Activated CD4-positive, alpha-beta memory T cell treated with anti-CD3 and anti-CD28 coated beads, Interleukin-2, amount 10 ng/mL, durations not matched to agents 7 days and 5 days (primary cell): ENCODE data around the gene NAA40. TPM values are rescaled to one million over a fixed set of nuclear protein-coding genes. Genes with fewer than 3 reads are reported as not detected.
A peak's percentile ranks its signal among the peaks of the same experiment; 100 is the strongest.

Experiments used
- CTCF ChIA-PET: fragments of 350-600 bp; sonication (Branson Sonifier 250); formaldehyde crosslinking; loops from one replicate; lab custom pipeline; 2021; ENCODE audit warnings: antibody characterized with exemption, inconsistent platforms; lab: Charles Lee
- POLR2A ChIA-PET: fragments of 350-600 bp; sonication (Branson Sonifier 250); formaldehyde crosslinking; loops from one replicate; lab custom pipeline; 2021; ENCODE audit warnings: antibody characterized with exemption; lab: Charles Lee
- DNase-seq: peaks from one replicate; pipeline ENCODE4 v3.0.0-alpha.2; 2020
- H3K27ac Mint-ChIP-seq: one replicate; pipeline ENCODE4 v1.8.0; 2021; ENCODE audit warnings: mild to moderate bottlenecking, mixed read lengths
- H3K27me3 Mint-ChIP-seq: one replicate; pipeline ENCODE4 v1.8.0; 2021; ENCODE audit warnings: mixed read lengths
- H3K36me3 Mint-ChIP-seq: one replicate; pipeline ENCODE4 v1.8.0; 2021; ENCODE audit warnings: low read depth, mixed read lengths
- H3K4me1 Mint-ChIP-seq: one replicate; pipeline ENCODE4 v1.8.0; 2021; ENCODE audit warnings: mixed read lengths
- H3K4me3 Mint-ChIP-seq: one replicate; pipeline ENCODE4 v1.8.0; 2021; ENCODE audit warnings: mild to moderate bottlenecking, mixed read lengths
- H3K9me3 Mint-ChIP-seq: one replicate; pipeline ENCODE4 v1.8.0; 2021; ENCODE audit warnings: mixed read lengths
- total RNA-seq, 2 experiments: library from RNA; stranded (reverse); gene quantifications; one replicate each; pipeline ENCODE4 v1.2.3, GENCODE V29; 2021

Gene NAA40
- total RNA-seq, 2 experiments from 2014 or later = 28.9 to 31.1 TPM

- DNase-seq = no peak
- Mint-ChIP-seq H3K27me3 (peaks cover 16% of the 10 kb centered on the region), H3K9me3 (no peaks in the 10 kb centered on the region), H3K36me3 (peaks cover 3% of the 10 kb centered on the region), H3K27ac (no peak overlapping the region), H3K4me3 (peak overlapping the region; percentile 8), H3K4me1 (peaks cover 9% of the 10 kb centered on the region)
- CTCF ChIA-PET = interaction anchor here (0.6 to 1.5 kb wide), 2 partner anchors 77 to 85 kb away, joined by 3 to 4 read pairs; no protein-coding TSS in a partner anchor
- POLR2A ChIA-PET = interaction anchor here (1.1 to 1.3 kb wide), 2 partner anchors 35 to 77 kb away, joined by 3 read pairs; no protein-coding TSS in a partner anchor
Measured at GRCh38 chr11:63914896-63915691, 23.7 kb upstream of the NAA40 start.

GRCh38 chr11:63915961-63916836 is 22.6 kb upstream of the NAA40 start:
- Mint-ChIP-seq H3K9me3 (no peaks in the 10 kb centered on the region), H3K27me3 (peaks cover 16% of the 10 kb centered on the region), H3K4me3 (peak overlapping the region; percentile 72), H3K27ac (no peak overlapping the region), H3K4me1 (peaks cover 9% of the 10 kb centered on the region), H3K36me3 (no peaks in the 10 kb centered on the region)
- ChIA-PET CTCF (interaction anchor here (1.1 kb wide), 1 partner anchor 36 kb away, joined by 3 read pairs; no protein-coding TSS in a partner anchor), POLR2A (interaction anchor here (0.9 to 1.0 kb wide), 2 partner anchors 79 to 290 kb away, joined by 3 read pairs; partner anchors contain the start of gene FERMT3)
- DNase-seq = no peak

GRCh38 chr11:63916837-63917691 is 21.7 kb upstream of the NAA40 start, which contains the start of gene RCOR2:
RCOR2 (minus strand) TSS chr11:63917164; CDS start chr11:63916456, 708 bp downstream.
- H3K27ac Mint-ChIP-seq = no peak within 1 kb of the TSS
- DNase-seq = peak; percentile 60
- H3K36me3 Mint-ChIP-seq = no peaks in the 10 kb centered on the region
- peak within 1 kb of the TSS; percentile 72 for H3K4me3 Mint-ChIP-seq
- peaks cover 19% of the 10 kb centered on the region for H3K27me3 Mint-ChIP-seq
- POLR2A ChIA-PET = interaction anchor here (0.9 to 1.0 kb wide), 2 partner anchors 79 to 289 kb away, joined by 3 read pairs; partner anchors contain the start of gene FERMT3
- H3K9me3 Mint-ChIP-seq = no peaks in the 10 kb centered on the region
- CTCF ChIA-PET = interaction anchor here (0.8 to 1.1 kb wide), 4 partner anchors 36 to 84 kb away, joined by 3 to 5 read pairs (median 3); partner anchors contain the start of gene MARK2
- peaks cover 9% of the 10 kb centered on the region for H3K4me1 Mint-ChIP-seq

GRCh38 chr11:63917692-63918506 is 20.9 kb upstream of the NAA40 start:
- no peak for DNase-seq
- Mint-ChIP-seq H3K4me3 (no peak overlapping the region), H3K27ac (no peak overlapping the region), H3K36me3 (no peaks in the 10 kb centered on the region), H3K9me3 (no peaks in the 10 kb centered on the region), H3K4me1 (peaks cover 9% of the 10 kb centered on the region), H3K27me3 (peaks cover 26% of the 10 kb centered on the region)
- ChIA-PET CTCF (interaction anchor here (0.8 to 1.1 kb wide), 4 partner anchors 35 to 83 kb away, joined by 3 to 5 read pairs (median 3); partner anchors contain the start of gene MARK2), POLR2A (no interaction called here)

- H3K9me3 Mint-ChIP-seq = no peaks in the 10 kb centered on the region
- H3K4me3 Mint-ChIP-seq = no peak overlapping the region
- DNase-seq = no peak
- peaks cover 9% of the 10 kb centered on the region for H3K4me1 Mint-ChIP-seq
- ChIA-PET POLR2A (no interaction called here), CTCF (no interaction called here)
- no peak overlapping the region for H3K27ac Mint-ChIP-seq
- H3K27me3 Mint-ChIP-seq = peaks cover 33% of the 10 kb centered on the region
- H3K36me3 Mint-ChIP-seq = no peaks in the 10 kb centered on the region
Measured at GRCh38 chr11:63918507-63919191, 20.2 kb upstream of the NAA40 start.

DNA sequence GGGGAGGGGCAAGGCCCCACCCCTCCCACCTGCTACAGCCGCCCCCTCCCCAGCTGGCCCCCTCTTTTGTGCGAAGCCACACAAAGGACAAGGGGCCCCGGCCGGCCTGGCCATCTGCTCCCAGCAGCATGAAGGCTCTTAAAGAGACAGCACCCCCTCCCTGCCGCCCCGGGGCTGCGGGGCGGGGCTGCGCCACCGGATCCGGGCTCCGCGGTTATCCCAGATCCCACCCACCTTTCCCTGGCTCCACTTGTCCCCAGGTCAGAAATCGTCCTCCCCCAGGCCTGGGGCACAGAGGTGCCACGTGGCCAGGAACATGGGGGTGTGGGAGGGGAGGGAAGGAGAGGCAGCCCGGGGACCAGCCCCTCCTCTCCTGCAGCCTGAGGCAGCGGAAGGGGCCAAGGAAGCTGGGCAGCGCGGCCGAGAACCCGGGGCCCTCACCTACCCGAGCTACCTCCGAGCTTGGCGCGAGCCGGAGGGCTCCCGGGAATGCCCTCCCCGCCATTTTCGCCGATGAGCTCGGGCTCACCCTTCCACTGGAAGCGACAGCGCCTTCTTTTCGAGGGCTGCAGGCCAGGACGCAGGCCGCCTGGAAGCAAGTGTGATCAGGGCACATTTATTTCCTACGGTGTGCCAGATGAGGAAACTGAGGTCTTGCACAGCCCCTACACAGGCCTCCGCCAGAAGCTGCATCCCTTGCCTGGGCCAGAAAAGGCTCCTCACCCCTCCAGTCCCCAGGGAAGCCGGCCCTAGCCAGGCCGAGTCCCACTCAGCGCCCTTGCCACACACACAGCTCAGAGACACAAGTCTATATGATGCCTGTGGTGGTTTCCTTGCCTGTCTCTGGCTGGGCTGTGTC is 19.3 kb upstream of the NAA40 start:
- ChIA-PET CTCF (interaction anchor here (0.7 kb wide), 1 partner anchor 81 kb away, joined by 3 read pairs; no protein-coding TSS in a partner anchor), POLR2A (interaction anchor here (1.1 kb wide), 1 partner anchor 55 kb away, joined by 3 read pairs; the partner anchor contains the start of gene COX8A)
- Mint-ChIP-seq H3K4me3 (no peak overlapping the region), H3K9me3 (no peaks in the 10 kb centered on the region), H3K36me3 (no peaks in the 10 kb centered on the region), H3K4me1 (peaks cover 9% of the 10 kb centered on the region), H3K27ac (no peak overlapping the region), H3K27me3 (peaks cover 35% of the 10 kb centered on the region)
- no peak for DNase-seq

DNA sequence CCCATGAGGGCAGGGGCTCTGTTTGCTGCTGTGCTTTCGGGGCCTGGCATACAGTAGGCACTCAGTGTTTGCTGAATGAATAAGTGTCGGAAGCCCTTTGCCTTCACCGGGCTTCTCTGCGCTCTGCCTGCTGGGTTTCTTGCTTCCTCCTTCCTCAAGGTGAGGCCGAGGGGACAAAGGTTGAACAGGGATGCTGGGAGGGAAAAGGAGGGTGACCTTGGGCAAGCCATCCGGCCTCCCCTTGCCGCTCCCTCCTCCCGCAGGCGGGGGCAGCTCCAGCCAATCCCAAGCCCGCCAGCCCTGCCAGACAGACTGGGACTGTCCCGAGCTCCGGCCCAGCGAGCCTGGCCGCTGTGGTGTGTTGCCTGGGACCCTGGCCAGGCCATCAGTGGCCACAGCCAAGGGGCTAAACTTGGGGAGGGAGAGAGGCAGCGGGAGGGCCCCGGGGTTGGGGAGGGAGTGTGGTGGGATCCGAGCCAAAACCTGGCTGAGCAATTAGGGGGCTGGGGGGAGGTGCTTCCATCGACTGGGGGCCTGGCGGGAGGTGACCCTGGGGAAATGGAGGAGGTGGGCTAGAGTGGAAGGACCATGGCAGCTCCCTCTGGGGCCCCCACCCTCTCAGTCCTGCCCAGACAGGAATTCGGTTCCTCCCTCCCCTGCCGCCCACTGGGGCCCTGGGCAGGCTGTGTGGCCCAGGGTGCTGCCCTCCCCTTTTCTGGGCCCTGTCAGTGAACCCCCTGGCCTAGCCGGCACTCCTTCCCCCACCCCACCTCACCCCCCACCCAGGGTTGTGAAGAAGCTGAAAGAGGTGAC is 18.5 kb upstream of the NAA40 start:
- ChIA-PET CTCF (interaction anchor here (0.7 to 2.5 kb wide), 3 partner anchors 82 to 282 kb away, joined by 3 to 11 read pairs (median 3); partner anchors contain the start of gene MARK2), POLR2A (interaction anchor here (1.1 kb wide), 1 partner anchor 54 kb away, joined by 3 read pairs; the partner anchor contains the start of gene COX8A)
- H3K27ac Mint-ChIP-seq = no peak overlapping the region

GRCh38 chr11:63920939-63921417 is 17.8 kb upstream of the NAA40 start:
- CTCF ChIA-PET = interaction anchor here (0.7 to 2.5 kb wide), 2 partner anchors 83 to 281 kb away, joined by 3 to 11 read pairs; partner anchors contain the start of gene MARK2
- H3K27ac Mint-ChIP-seq = no peak overlapping the region
- H3K36me3 Mint-ChIP-seq = no peaks in the 10 kb centered on the region
- peaks cover 36% of the 10 kb centered on the region for H3K27me3 Mint-ChIP-seq
- no peak for DNase-seq
- H3K4me3 Mint-ChIP-seq = no peak overlapping the region
- H3K4me1 Mint-ChIP-seq = peaks cover 9% of the 10 kb centered on the region
- POLR2A ChIA-PET = no interaction called here
- H3K9me3 Mint-ChIP-seq = no peaks in the 10 kb centered on the region

More for the DNA sequence above, 18.5 kb upstream of the NAA40 start:
- no peak for DNase-seq
- H3K9me3 Mint-ChIP-seq = no peaks in the 10 kb centered on the region
- no peak overlapping the region for H3K4me3 Mint-ChIP-seq
- H3K36me3 Mint-ChIP-seq = no peaks in the 10 kb centered on the region
- H3K4me1 Mint-ChIP-seq = peaks cover 9% of the 10 kb centered on the region
- H3K27me3 Mint-ChIP-seq = peaks cover 36% of the 10 kb centered on the region

GRCh38 chr11:63922673-63923192 is 16.1 kb upstream of the NAA40 start:
- Mint-ChIP-seq H3K4me3 (no peak overlapping the region), H3K4me1 (peaks cover 4% of the 10 kb centered on the region), H3K27ac (no peak overlapping the region), H3K36me3 (no peaks in the 10 kb centered on the region), H3K9me3 (no peaks in the 10 kb centered on the region), H3K27me3 (peaks cover 33% of the 10 kb centered on the region)
- ChIA-PET CTCF (interaction anchor here (2.4 to 2.5 kb wide), 2 partner anchors 23 to 85 kb away, joined by 7 to 11 read pairs; partner anchors contain the start of gene MARK2), POLR2A (interaction anchor here (1.3 kb wide), 1 partner anchor 16 kb away, joined by 3 read pairs; the partner anchor contains the start of gene NAA40)
- DNase-seq = no peak
